Keratinocyte (primary cell): ENCODE results near the gene C19orf47. TPM values are rescaled to one million over a fixed set of nuclear protein-coding genes. Genes with fewer than 3 reads are reported as not detected.
A peak's percentile ranks its signal among the peaks of the same experiment; 100 is the strongest.

ENCODE experiments used
- DNase-seq: peaks from one replicate; pipeline ENCODE4 v3.0.0-alpha.2; 2011; ENCODE audit warnings: low read depth, missing footprints, low spot score
- FAIRE-seq: peaks from 2 replicates; lab custom pipeline; 2011; peaks lifted over from hg19 to GRCh38; lab: Jason Lieb, UNC
- H2AFZ ChIP-seq: 2 replicates; pipeline ENCODE4 v1.6.0; 2012; ENCODE audit warnings: low read length, control low read depth, inconsistent platforms; ENCODE audit not compliant: control insufficient read depth
- H3K27ac ChIP-seq: 2 replicates; pipeline ENCODE4 v1.5.1; 2011; ENCODE audit warnings: low read length; ENCODE audit not compliant: control insufficient read depth, insufficient read depth
- H3K27me3 ChIP-seq: 3 replicates; pipeline ENCODE4 v1.6.0; 2011; ENCODE audit warnings: low read length; ENCODE audit not compliant: control insufficient read depth, insufficient read depth; ENCODE audit errors: extremely low read depth
- H3K36me3 ChIP-seq, 2 experiments: 2 replicates in 1 of 2; 3 replicates in 1 of 2; pipeline ENCODE4 v1.5.1; 2011; ENCODE audit warnings: low read length in 2 of 2, mild to moderate bottlenecking in 1 of 2; ENCODE audit not compliant: control insufficient read depth in 2 of 2, insufficient read depth in 2 of 2; ENCODE audit errors: extremely low read depth in 1 of 2
- H3K4me1 ChIP-seq: 3 replicates; pipeline ENCODE4 v1.5.1; 2011; ENCODE audit warnings: low read length; ENCODE audit not compliant: control insufficient read depth, insufficient read depth; ENCODE audit errors: extremely low read depth
- H3K4me2 ChIP-seq: 3 replicates; pipeline ENCODE4 v1.6.0; 2011; ENCODE audit warnings: low read depth, low read length; ENCODE audit not compliant: control insufficient read depth, insufficient read depth; ENCODE audit errors: extremely low read depth
- H3K4me3 ChIP-seq, 3 experiments: fragments of 200-600 bp in 1 of 3; sonication (generic) in 1 of 3; 2 replicates in 2 of 3; 3 replicates in 1 of 3; pipeline ENCODE4 v1.5.1; 2011 to 2016; ENCODE audit warnings: low read length in 3 of 3, mild to moderate bottlenecking in 3 of 3, control low read depth in 2 of 3, inconsistent platforms in 1 of 3, low read depth in 1 of 3, mixed read lengths in 1 of 3, mixed run types in 1 of 3, moderate library complexity in 1 of 3; ENCODE audit not compliant: control insufficient read depth in 2 of 3, insufficient read depth in 2 of 3; ENCODE audit errors: extremely low read depth in 1 of 3
- H3K79me2 ChIP-seq: 2 replicates; pipeline ENCODE4 v1.6.0; 2012; ENCODE audit warnings: low read length; ENCODE audit not compliant: control insufficient read depth, insufficient read depth
- H3K9ac ChIP-seq: 3 replicates; pipeline ENCODE4 v1.6.0; 2011; ENCODE audit warnings: low read length; ENCODE audit not compliant: control insufficient read depth, insufficient read depth; ENCODE audit errors: extremely low read depth
- H3K9me1 ChIP-seq: 3 replicates; pipeline ENCODE4 v1.6.0; 2011; ENCODE audit warnings: low read length; ENCODE audit not compliant: control insufficient read depth, insufficient read depth; ENCODE audit errors: extremely low read depth
- H3K9me3 ChIP-seq: 2 replicates; pipeline ENCODE4 v1.5.1; 2012; ENCODE audit warnings: low read depth, low read length; ENCODE audit not compliant: control insufficient read depth
- H4K20me1 ChIP-seq: 3 replicates; pipeline ENCODE4 v1.6.0; 2011; ENCODE audit warnings: low read length; ENCODE audit not compliant: control insufficient read depth, insufficient read depth; ENCODE audit errors: extremely low read depth
- EZH2 ChIP-seq: IDR thresholded peaks from one replicate; pipeline ENCODE4 v1.6.1; 2012; ENCODE audit warnings: inconsistent platforms, mild to moderate bottlenecking, low read length, moderate library complexity
- dilution Hi-C: fragments of 300-500 bp; cut with MboI; formaldehyde crosslinking; loops from one replicate; pipeline ENCODE4 v1.7.0; 2020; ENCODE audit warnings: low sequenced_read_pairs; ENCODE audit not compliant: extremely low pct_ligation_motif_present
- polyA plus RNA-seq, 5 experiments: library from polyadenylated mRNA; depleted of rRNA in 3 of 5; stranded (reverse) in 3 of 5; stranded (forward) in 1 of 5; unstranded in 1 of 5; fragments of >200 nt; gene quantifications; 1 replicate in 1 of 5; 2 replicates in 3 of 5; 3 replicates in 1 of 5; pipeline versions ENCODE4 v1.2.1 to v1.2.3, GENCODE V29; 2011 to 2012; ENCODE audit warnings: missing spikeins in 2 of 5, low read depth in 1 of 5, low replicate concordance in 1 of 5
- TF ChIP-seq, protein P1 (sequence below), 3 experiments: IDR thresholded peaks in 1 of 3; conservative IDR thresholded peaks in 1 of 3; optimal IDR thresholded peaks in 1 of 3; 2 replicates in 2 of 3; 3 replicates in 1 of 3; pipeline versions ENCODE3 to v1.5.1; 2011; ENCODE audit warnings: low read length in 3 of 3, mild to moderate bottlenecking in 3 of 3, moderate library complexity in 2 of 3, control low read depth in 1 of 3, inconsistent platforms in 1 of 3; ENCODE audit not compliant: insufficient read depth in 2 of 3; ENCODE audit errors: extremely low read depth in 1 of 3

Gene C19orf47
- polyA plus RNA-seq, 1 donor (not counting 4 experiments of a cell fraction or from before 2014, with no cell fraction given) = 13.3 TPM

GRCh38 chr19:40279120-40279551 lies 69.1 kb downstream of the C19orf47 start:
- H3K4me1 ChIP-seq = peaks cover 24% of the 10 kb centered on the region

GRCh38 chr19:40278361-40279035 lies 69.7 kb downstream of the C19orf47 start:
- peaks cover 4% of the 10 kb centered on the region for H3K9me1 ChIP-seq
- FAIRE-seq (no peak), DNase-seq (no peak)
- no peak for TF ChIP-seq EZH2
- TF ChIP-seq, protein P1, sequence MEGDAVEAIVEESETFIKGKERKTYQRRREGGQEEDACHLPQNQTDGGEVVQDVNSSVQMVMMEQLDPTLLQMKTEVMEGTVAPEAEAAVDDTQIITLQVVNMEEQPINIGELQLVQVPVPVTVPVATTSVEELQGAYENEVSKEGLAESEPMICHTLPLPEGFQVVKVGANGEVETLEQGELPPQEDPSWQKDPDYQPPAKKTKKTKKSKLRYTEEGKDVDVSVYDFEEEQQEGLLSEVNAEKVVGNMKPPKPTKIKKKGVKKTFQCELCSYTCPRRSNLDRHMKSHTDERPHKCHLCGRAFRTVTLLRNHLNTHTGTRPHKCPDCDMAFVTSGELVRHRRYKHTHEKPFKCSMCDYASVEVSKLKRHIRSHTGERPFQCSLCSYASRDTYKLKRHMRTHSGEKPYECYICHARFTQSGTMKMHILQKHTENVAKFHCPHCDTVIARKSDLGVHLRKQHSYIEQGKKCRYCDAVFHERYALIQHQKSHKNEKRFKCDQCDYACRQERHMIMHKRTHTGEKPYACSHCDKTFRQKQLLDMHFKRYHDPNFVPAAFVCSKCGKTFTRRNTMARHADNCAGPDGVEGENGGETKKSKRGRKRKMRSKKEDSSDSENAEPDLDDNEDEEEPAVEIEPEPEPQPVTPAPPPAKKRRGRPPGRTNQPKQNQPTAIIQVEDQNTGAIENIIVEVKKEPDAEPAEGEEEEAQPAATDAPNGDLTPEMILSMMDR (optimal IDR thresholded peaks at IDR 0.05 in 1 of 3, IDR thresholded peaks at IDR 0.05 in 1 of 3, conservative IDR thresholded peaks at IDR 0.05 in 1 of 3; ENCODE audit: extremely low read depth in 1 of 3, insufficient read depth in 2 of 3, low read length in 3 of 3) = no peak
- H2AFZ ChIP-seq = no peak overlapping the region
- dilution Hi-C loops = no loop called here
- H3K4me2 ChIP-seq = peak overlapping the region; percentile 71
- H3K4me1 ChIP-seq = peaks cover 18% of the 10 kb centered on the region
- peaks cover 2 to 9% of the 10 kb centered on the region in 2 experiments for H3K36me3 ChIP-seq
- H3K4me3 ChIP-seq = no peak overlapping the region
- no peaks in the 10 kb centered on the region for H3K9me3 ChIP-seq
- H3K27me3 ChIP-seq = no peaks in the 10 kb centered on the region
- peak overlapping the region; percentile 3 for H3K27ac ChIP-seq
- H3K9ac ChIP-seq = no peak overlapping the region
- peaks cover 13% of the 10 kb centered on the region for H4K20me1 ChIP-seq
- peaks cover 96% of the 10 kb centered on the region for H3K79me2 ChIP-seq

More at GRCh38 chr19:40279120-40279551, 69.1 kb downstream of the C19orf47 start:
- Histone ChIP-seq H3K4me2 (peak overlapping the region; percentile 71), H3K27me3 (no peaks in the 10 kb centered on the region), H3K4me3 (no peak overlapping the region), H4K20me1 (peaks cover 10% of the 10 kb centered on the region), H3K9me3 (no peaks in the 10 kb centered on the region), H3K36me3 (peaks cover 3 to 9% of the 10 kb centered on the region in 2 experiments), H3K9me1 (peaks cover 1% of the 10 kb centered on the region), H3K27ac (peak overlapping the region; percentile 3), H2AFZ (no peak overlapping the region), H3K9ac (peak overlapping the region; percentile 8), H3K79me2 (peaks cover 96% of the 10 kb centered on the region)
- no peak for FAIRE-seq
- dilution Hi-C loops = no loop called here
- no peak for DNase-seq
- no peak for TF ChIP-seq EZH2
- TF ChIP-seq, protein P1 (optimal IDR thresholded peaks at IDR 0.05 in 1 of 3, IDR thresholded peaks at IDR 0.05 in 1 of 3, conservative IDR thresholded peaks at IDR 0.05 in 1 of 3; ENCODE audit: extremely low read depth in 1 of 3, insufficient read depth in 2 of 3, low read length in 3 of 3) = no peak
